HG03045 (cell line): ENCODE measurements around the gene ANKDD1B.
"Not testable (repeated sequence)": the region's sequence is repeated elsewhere in the genome, so short reads cannot be mapped to it uniquely, and the experiment has no call there.

Source experiments
- ATAC-seq: cut with Tn5 transposase; IDR thresholded peaks from one replicate; pipeline ENCODE4 v1.9.1; 2021; ENCODE audit warnings: mild to moderate bottlenecking, moderate library complexity; ENCODE audit not compliant: unreplicated experiment

ANKDD1B gene

DNA sequence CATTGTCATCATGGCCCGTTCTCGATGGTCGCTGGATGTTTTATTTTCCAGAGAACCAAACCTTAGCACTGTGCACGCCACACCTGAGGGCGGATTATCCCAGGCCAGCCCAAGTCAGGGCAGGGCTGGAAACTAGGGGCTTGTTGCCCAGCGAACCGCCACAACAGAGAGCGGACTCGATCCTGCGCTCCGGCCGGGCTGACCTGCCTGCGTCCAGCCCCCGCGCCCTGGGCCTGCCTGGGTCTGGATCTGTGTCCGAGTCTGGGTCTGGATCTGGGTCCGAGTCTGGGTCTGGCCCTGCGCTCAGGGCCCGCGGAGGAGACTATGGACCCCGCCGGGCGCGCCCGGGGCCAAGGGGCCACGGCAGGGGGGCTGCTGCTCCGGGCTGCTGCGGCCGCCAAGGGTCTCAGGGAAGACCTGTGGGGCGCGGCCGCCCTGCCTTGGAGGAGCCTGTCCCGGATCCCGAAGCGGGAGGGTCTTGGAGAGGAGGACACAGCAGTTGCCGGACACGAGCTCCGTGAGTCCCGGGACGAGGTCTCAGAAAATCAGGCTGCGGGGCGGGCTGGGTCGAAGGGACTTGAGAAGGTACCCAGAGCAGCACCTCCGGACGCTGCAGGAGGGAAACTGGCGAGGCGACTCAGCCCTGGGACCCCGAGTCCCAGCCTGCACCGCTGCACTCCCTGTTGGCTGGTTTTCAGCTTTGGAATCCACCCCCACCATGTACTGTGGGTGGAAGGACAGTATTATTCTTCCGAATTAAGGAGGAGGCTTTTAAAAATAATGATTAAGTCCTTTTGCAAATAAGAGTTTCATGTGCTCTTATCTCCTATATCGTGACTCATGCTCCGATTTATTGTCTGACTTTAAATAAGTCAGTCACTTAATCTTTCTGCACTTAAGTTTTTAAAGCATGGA is at the start of gene ANKDD1B:
Gene ANKDD1B (plus strand): TSS at position 143 of the 915 bp plus-strand sequence. CDS start 182 bp downstream, at position 325.
- no peak for ATAC-seq

DNA sequence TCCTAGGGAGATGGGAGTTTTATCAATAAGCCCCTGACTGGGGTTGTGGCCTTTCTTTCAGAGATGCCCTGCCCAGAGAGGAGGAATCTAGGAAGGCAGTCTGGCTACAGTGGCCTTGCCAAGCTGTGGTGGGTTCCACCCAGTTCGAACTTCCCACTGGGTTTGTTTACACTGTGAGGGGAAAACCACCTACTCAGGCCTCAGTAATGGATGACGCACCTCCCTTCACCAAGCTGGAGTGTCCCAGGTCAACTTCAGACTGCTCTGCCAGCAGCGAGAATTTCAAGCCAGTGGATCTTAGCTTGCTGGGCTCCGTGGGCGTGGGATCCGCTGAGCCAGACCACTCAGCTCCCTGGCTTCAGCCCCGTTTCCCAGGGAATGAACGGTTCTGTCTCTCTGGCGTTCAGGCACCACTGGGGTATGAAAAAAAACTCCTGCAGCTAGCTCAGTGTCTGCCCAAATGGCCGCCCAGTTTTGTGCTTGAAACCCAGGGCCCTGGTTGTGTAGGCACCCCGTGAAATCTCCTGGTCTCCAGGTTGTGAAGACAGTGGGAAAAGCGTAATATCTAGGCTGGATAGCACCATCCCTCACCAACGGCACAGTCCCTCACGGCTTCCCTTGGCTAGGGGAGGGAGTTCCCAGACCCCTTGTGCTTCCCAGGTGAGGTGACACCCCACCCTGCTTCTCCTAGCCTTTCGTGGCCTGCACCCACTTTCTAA is 45.1 kb upstream of the ANKDD1B start:
- not testable (repeated sequence) for ATAC-seq

DNA sequence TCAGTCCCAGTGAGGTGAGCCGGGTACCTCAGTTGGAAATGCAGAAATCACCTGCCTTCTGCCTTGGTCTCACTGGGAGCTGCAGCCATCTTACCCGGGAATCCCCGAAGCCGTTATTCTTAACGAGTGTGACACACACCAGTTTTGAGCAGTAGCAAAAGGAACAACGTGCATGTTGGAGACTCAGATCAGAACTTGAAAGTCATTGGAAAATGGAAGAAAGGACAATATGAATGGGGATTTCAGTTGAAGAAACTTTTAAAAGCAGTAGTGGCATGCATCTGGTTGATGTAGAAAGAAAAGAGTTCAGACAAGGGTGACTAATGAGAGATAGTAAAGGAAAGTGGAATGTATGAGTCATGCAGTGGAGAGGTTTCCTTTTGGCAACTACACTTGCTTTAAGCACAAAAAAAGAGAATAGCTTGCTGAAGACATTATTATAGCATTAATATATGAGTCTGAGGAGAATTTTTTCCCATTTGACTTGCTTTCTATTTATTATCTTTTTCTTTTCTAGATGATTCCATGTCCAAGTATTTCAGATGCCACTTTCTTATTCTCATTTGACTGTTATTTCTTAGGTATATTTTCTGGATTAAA is 44.4 kb upstream of the ANKDD1B start:
- peak; percentile 83 for ATAC-seq

DNA sequence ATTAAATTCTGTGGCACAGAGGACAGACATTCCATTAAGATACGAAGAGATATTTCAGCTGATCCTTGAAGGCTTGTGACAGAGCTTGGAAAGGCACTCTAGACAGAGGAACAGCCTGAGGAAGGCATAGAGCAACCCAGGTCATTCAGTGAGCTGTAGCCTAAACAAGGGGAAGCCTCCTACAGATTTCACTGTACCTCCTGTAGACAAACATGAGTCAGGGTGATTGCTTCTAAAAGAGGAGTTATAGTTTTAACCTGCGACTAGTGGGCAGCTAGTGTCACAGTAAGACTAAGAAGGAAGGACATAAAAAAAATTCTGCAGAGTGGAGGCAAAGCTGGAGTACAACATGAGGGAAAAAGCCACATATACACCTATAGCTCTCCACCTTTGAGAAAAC is 43.5 kb upstream of the ANKDD1B start:
- peak; percentile 55 for ATAC-seq

DNA sequence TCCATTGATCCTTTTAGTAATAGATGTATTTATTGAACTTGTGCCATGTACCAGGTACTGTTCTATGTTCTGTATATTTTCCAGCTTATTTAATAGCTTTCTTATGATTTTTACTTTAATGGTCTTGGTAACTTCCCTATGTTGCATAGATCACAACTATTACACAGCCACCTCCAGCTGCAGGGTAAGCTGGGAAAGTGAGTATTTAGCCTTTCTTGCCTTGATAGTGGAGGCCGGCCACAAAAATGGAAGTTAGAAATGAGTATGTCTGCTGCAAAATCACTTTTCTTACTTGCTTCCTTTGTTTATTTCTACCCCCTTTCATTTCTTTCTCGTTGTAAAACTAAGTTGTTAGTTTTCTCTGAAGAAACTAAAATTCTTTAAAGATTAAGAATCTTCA is 43.1 kb upstream of the ANKDD1B start:
- ATAC-seq = no peak

DNA sequence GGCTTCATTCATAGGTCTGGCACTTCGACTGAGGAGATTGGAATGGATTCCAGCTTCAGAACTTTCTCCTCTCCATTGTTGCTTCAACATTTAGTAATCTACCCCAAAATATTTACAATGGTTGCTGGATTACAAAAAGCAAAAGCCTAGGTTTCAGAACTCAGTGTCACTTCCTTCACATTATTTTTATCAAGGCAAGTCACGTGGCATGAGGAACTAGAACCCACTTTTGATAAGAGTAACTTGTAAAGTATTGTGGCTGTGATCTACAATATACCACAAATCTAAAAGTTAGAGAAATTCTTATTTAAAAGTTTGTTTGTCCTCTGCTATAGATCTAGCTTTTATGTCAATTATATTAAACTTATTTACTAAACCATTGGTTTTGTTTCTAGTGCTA is 39.7 kb upstream of the ANKDD1B start:
- no peak for ATAC-seq

DNA sequence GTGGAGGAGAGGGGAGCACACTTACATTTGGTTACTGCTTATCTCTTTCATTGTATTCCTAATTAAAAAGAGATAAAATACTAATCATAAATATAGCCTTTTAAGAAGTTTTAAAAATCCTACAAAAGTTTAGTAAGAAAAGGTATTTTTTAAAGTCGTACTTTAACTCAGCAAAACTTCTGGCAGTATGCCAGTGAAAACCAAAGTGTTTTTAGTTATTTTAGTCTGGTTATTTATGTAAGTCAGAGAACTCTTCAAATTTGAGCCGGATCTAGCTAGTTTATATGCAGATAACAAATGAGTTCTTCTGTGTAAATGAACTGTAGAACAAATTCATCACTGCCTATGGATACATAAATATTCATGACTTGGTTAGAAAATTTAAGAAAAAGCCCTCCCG is 36.5 kb upstream of the ANKDD1B start:
- peak; percentile 25 for ATAC-seq

DNA sequence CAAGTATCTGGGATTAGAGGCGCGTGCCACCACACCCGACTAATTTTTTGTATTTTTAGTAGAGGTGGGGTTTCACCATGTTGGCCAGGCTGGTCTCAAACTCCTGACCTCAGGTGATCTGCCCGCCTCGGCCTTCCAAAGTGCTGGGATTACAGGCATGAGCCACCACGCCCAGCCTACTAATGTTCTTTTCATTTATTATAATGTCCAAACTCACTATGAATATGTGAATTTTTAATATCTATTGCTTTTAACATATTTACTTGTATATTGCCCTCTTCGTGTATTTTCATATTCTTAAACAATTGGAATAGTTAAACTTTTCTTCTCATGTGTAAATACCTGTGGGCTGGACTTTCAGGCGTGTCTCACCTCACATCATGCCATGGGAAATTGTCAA is 33.0 kb upstream of the ANKDD1B start:
- ATAC-seq = not testable (repeated sequence)

DNA sequence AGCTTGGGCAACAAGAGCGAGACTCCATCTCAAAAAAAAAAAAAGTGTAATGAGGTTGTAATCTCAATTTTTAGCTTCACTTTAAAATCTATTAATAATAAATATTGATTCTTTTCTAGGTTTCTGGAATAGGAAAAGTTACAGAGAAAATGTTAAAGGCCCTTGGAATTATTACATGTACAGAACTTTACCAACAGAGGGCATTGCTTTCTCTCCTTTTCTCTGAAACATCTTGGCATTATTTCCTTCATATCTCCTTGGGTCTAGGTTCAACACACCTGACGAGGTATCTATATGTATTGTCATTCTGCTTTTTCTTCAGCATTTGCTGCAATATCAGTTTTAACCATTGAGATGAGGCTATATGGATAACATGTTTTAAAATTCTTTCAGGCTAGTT is 26.6 kb upstream of the ANKDD1B start:
- ATAC-seq = no peak

DNA sequence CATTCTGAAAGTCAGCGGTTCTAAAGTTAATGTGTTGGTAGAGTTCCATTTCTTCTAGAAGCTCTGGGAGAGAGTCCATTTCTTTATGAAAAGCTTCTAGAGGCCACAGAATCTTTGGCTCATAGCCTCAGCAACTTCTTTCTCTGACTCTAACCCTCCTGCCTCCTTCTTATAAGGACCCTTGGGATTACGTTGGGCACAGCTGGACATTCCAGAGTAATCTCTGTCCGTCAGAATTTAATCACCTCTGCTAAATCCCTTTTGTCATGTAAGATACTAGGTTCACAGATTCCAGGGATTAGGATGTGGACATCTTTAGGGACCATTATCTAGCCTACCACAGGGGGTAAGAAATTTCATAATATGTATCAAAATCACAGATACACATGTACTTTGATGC is 22.6 kb upstream of the ANKDD1B start:
- ATAC-seq = no peak

DNA sequence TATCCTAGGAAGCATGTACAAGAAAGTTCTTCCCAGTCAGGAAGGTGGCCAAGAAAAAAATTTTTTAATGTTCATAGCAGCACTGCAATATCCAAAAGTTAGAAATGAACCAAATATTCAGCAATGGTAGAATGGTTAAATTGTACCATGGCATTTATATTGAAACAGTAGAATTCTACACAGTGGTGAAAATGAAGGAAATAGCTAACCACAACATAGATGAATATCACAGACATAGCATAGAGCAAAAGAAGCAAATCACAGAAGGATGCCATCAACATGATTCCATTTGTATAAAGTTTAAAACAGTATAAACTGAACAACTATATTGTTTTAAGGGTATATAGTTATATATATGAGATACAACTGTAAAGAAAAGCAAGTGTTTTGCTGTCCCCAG is 10.7 kb upstream of the ANKDD1B start:
- no peak for ATAC-seq

DNA sequence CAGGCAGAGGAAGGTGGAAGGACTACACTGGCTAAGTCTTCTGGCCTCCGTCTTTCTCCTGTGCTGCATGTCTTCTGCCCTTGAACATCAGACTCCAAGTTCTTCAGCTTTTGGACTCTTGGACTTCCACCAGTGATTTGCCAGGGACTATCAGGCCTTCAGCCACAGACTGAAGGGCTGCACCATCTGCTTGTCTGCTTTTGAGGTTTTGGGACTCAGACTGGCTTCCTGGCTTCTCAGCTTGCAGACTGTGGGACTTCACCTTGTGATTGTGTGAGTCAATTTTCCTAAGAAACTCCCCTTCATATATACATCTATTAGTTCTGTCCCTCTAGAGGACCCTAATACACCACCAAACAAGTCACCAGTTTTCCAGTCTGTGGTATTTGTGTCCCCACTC is 9.7 kb upstream of the ANKDD1B start:
- no peak for ATAC-seq

DNA sequence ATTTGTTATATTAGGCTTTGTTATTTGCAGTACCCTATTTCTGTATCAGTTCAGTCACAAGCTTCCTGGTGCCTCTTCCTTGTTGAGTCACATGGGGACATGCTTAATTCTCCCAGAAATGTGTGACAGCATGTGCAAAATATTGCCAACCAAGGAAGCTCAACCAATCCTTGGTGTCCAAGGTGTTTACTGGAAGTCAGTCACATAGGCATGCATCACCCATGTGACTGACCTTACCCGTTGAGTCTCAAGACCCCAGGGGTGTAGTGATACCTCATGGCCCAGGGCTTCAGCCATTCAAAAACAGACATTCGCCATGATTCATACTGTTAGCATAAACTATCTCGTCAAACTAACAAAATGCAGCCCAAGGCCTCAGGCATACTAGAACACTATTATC is 9.3 kb upstream of the ANKDD1B start:
- ATAC-seq = no peak

DNA sequence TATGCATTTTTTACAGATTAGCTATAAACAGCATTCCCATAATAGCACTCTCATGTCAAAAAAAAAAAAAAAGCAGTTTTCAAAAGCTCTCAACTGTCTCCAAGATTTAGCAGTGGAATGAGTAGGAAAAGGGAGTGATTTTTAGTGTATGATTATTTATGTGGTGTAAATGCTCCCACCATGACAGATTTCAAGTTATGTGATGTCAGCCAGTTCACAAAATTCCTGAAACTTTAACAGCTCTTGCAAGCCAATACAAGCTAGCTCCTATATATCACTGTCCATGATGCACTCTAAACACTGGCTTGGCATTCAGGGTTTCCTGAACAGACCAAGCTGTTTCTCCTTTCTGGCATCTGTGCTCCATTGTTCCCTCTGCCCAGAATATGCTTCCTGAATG is 7.9 kb upstream of the ANKDD1B start:
- no peak for ATAC-seq

DNA sequence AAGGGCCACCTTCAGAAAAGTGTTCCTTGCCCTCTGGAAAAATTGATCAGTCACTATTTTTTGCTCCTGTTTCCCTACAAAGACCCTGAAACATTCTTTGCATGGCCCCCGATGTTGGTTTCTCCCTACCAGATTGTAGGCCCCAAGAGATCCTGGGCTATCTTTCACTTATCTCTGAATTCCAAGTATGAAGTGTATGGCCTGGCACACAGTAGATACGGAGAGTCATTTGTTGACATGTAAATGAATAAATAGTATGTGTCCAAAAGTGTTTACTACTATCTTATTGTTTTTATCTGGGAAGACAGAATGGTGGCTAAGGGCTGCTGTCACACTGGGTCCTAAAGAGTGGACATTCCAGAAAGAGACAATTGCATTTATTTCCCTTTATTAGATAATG is 7.4 kb upstream of the ANKDD1B start:
- ATAC-seq = no peak

DNA sequence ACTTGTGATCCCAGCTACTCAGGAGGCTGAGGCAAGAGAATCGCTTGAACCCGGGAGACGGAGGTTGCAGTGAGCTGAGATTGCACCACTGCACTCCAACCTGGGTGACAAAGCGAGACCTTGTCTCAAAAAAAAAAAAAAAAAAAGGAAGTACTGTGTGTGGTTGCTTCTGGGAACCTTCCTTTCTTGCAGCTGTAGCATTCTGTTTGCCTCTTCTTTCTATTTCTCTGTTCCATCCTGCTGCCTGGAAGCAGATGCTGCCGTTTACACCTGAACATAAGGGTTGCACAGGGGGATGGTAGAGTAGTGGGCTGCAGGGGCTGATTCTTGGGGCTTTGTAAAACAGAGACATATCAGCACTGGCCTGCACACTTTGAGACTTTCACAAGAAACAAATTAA is 3.9 kb upstream of the ANKDD1B start:
- ATAC-seq = not testable (repeated sequence)

DNA sequence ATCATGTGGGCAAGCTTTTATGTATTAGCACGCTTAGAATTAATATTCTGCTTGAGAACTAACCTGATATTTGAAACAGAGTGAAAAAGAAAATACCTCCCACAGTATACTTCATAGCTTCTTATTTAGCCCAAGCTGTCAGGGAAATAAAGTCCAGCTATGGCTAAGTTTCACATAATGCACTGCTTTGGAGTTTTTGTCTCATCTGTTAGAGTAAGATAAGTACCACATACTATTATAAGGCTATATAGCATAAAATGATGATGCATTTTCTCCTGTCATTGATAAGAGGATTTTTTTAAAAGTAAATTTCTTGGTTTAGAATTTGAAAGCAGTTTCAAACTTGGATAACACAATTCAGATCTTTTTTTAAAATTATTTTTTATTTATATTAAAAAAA is 2.4 kb upstream of the ANKDD1B start:
- ATAC-seq = no peak

DNA sequence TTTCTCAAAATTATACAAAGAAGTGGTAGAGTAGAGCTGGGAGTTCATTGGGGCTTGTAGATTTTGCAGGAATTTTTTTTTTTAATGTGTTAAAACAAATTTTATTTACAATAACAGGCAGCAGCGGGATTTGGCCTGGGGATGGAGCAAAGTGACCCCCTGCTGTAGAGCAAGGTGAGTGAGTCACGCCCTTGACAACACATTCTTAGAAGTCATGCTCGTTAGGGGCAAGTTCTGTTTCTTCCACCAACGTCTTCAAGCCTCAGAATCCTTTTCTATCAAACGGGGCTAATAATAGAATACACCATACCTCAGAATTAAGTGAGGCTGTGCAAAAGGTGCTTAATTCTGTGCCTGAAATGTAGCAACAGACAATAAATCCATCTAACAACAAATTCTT is 1.1 kb upstream of the ANKDD1B start:
- ATAC-seq = no peak

DNA sequence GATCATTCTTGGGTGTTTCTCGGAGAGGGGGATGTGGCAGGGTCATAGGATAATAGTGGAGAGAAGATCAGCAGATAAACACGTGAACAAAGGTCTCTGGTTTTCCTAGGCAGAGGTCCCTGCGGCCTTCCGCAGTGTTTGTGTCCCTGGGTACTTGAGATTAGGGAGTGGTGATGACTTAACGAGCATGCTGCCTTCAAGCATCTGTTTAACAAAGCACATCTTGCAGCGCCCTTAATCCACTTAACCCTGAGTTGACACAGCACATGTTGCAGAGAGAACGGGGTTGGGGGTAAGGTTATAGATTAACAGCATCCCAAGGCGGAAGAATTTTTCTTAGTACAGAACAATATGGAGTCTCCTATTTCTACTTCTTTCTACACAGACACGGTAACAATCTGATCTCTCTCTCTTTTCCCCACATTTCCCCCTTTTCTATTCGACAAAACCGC is 368 bp upstream of the ANKDD1B start:
- ATAC-seq = not testable (repeated sequence)

DNA sequence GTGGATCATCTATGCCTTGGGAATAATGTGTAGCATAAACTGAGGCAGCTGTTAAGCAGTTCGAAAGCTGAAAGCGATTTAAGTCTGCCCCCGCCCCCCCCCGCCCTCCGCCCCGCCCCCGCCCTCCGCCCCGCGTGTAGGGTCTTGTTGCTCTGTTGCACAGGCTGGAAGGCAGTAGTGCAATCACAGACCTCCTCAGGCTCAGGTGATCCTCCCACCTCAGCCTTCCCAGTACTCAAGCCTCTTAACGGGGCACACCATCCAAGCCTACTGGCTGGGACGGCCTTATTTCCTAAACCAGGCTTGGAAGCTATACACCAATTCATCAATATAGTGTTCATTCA is 945 bp downstream of the ANKDD1B start:
- ATAC-seq = no peak

DNA sequence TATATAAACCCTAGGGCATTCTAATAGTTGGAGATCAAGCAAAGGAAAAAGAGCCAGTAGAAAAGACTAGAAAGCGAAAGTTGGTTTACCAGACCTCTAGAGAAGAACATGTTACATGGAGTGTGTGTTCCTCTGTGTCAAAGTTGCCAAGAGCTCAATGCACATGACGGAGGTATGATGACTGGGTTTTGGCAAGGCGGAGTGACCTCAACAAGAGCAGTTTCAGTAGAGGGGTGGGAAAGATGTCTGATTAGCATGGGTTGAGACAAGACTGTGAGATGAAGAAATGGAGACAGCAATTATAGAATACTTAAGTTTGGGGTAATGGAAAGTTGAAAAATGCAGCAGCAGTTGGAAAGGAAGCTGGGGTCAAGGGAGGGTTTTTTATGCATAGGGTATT is 1.6 kb downstream of the ANKDD1B start:
- no peak for ATAC-seq

DNA sequence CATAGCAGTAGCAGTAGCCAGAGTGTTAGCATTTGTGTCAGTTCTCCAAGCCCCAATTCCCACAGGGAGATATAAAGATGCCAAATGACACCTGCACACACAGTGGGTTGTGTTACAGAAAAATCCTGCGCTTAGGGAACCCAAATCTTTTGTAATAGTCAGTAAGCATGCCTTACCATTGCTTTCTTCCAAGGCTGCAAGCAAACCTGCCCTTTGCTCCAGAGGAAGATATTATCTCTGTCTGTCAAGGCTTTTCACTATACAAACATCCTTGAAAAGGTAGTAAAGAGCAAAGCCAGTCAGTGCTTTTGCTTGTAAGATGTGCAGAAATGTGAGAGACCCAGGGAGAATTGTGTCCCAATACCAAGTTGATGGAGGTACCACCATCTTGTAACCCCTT is 2.9 kb downstream of the ANKDD1B start:
- ATAC-seq = no peak
